HEK293 (cell line): ENCODE results near the gene FAM118B.
"Not testable (repeated sequence)": the region's sequence is repeated elsewhere in the genome, so short reads cannot be mapped to it uniquely, and the experiment has no call there.

Experiments used
- CTCF ChIA-PET: fragments of 350-600 bp; formaldehyde crosslinking; extraction: SDS; loops from one replicate; lab custom pipeline; 2021; ENCODE audit warnings: antibody characterized with exemption; lab: Yijun Ruan, JAX
- POLR2A ChIA-PET: fragments of 300-600 bp; formaldehyde crosslinking; extraction: SDS; loops from one replicate; lab custom pipeline; 2020; ENCODE audit warnings: antibody characterized with exemption, inconsistent platforms; lab: Yijun Ruan, JAX
- H3K27ac ChIP-seq: fragments of 200-500 bp; sonication (Bioruptor generic); 2 replicates; pipeline ENCODE4 v1.5.1; 2014; ENCODE audit warnings: low read depth, low read length, control low read depth, inconsistent platforms; ENCODE audit errors: extremely low read depth
- H3K36me3 ChIP-seq, 2 experiments: fragments of 200-500 bp in 1 of 2; sonication (Bioruptor generic) in 1 of 2; 1 replicate in 1 of 2; 2 replicates in 1 of 2; pipeline ENCODE4 v1.5.1; 2014 to 2017; ENCODE audit warnings: inconsistent platforms in 2 of 2, low read length in 2 of 2; ENCODE audit not compliant: control insufficient read depth in 2 of 2, insufficient read depth in 1 of 2
- H3K4me1 ChIP-seq: fragments of 200-500 bp; sonication (Bioruptor generic); 2 replicates; pipeline ENCODE4 v1.5.1; 2014; ENCODE audit warnings: mild to moderate bottlenecking, low read length, inconsistent platforms; ENCODE audit not compliant: control insufficient read depth, insufficient read depth
- H3K4me3 ChIP-seq: 2 replicates; pipeline ENCODE4 v1.5.1; 2011; ENCODE audit warnings: low read depth, mild to moderate bottlenecking, control low read depth, low read length, moderate library complexity
- H3K9me3 ChIP-seq: fragments of 200-500 bp; sonication (Bioruptor generic); 2 replicates; pipeline ENCODE4 v1.5.1; 2014; ENCODE audit warnings: low read depth, low read length, inconsistent platforms; ENCODE audit not compliant: control insufficient read depth, insufficient read depth
- FEZF1 ChIP-seq: fragments of 450-650 bp; formaldehyde crosslinking; IDR thresholded peaks from 2 replicates; pipeline ENCODE4 v1.5.1; 2016; ENCODE audit warnings: missing biosample characterization, missing genetic modification characterization
- GLI2 ChIP-seq: fragments of 450-650 bp; formaldehyde crosslinking; IDR thresholded peaks from 2 replicates; pipeline ENCODE4; 2017; ENCODE audit warnings: missing biosample characterization, missing genetic modification characterization, low read depth, borderline replicate concordance
- KLF16 ChIP-seq: fragments of 450-650 bp; formaldehyde crosslinking; IDR thresholded peaks from 2 replicates; pipeline ENCODE4 v1.5.1; 2017; ENCODE audit warnings: missing biosample characterization, missing genetic modification characterization
- OSR2 ChIP-seq: fragments of 450-650 bp; formaldehyde crosslinking; IDR thresholded peaks from 2 replicates; pipeline ENCODE4 v1.5.1; 2016; ENCODE audit warnings: missing biosample characterization, missing genetic modification characterization
- ZBTB7A ChIP-seq: fragments of 450-650 bp; formaldehyde crosslinking; IDR thresholded peaks from 2 replicates; pipeline ENCODE4 v1.5.1; 2016; ENCODE audit warnings: low read depth, missing biosample characterization, missing genetic modification characterization
- ZFHX2 ChIP-seq: fragments of 450-650 bp; formaldehyde crosslinking; conservative IDR thresholded peaks from 2 replicates; pipeline ENCODE4 v1.5.1; 2016; ENCODE audit warnings: missing biosample characterization, missing genetic modification characterization
- ZFP3 ChIP-seq: fragments of 450-650 bp; formaldehyde crosslinking; IDR thresholded peaks from 2 replicates; pipeline ENCODE4 v1.5.1; 2016; ENCODE audit warnings: low read depth, missing biosample characterization, missing genetic modification characterization
- ZNF175 ChIP-seq: fragments of 450-650 bp; formaldehyde crosslinking; IDR thresholded peaks from 2 replicates; pipeline ENCODE4 v1.5.1; 2016; ENCODE audit warnings: missing biosample characterization, missing genetic modification characterization
- ZNF211 ChIP-seq: fragments of 450-650 bp; formaldehyde crosslinking; IDR thresholded peaks from 2 replicates; pipeline ENCODE4 v1.5.1; 2016; ENCODE audit warnings: low read depth, missing biosample characterization, missing genetic modification characterization
- ZNF214 ChIP-seq: fragments of 450-650 bp; formaldehyde crosslinking; IDR thresholded peaks from 2 replicates; pipeline ENCODE4 v1.5.1; 2017; ENCODE audit warnings: missing biosample characterization, mild to moderate bottlenecking, missing genetic modification characterization, borderline replicate concordance
- ZNF311 ChIP-seq: fragments of 450-650 bp; formaldehyde crosslinking; IDR thresholded peaks from 2 replicates; pipeline ENCODE4 v1.5.1; 2017; ENCODE audit warnings: missing biosample characterization, missing genetic modification characterization, borderline replicate concordance
- ZNF341 ChIP-seq: fragments of 450-650 bp; formaldehyde crosslinking; IDR thresholded peaks from 2 replicates; pipeline ENCODE4; 2016; ENCODE audit warnings: low read depth, missing biosample characterization, missing genetic modification characterization
- ZNF416 ChIP-seq: fragments of 450-650 bp; formaldehyde crosslinking; IDR thresholded peaks from 2 replicates; pipeline ENCODE4 v1.5.1; 2016; ENCODE audit warnings: missing biosample characterization, missing genetic modification characterization
- ZNF513 ChIP-seq: fragments of 450-650 bp; IDR thresholded peaks from 2 replicates; pipeline ENCODE4 v1.5.1; 2018; ENCODE audit warnings: missing biosample characterization, missing genetic modification characterization
- ZNF654 ChIP-seq: fragments of 450-650 bp; formaldehyde crosslinking; IDR thresholded peaks from 2 replicates; pipeline ENCODE4 v1.5.1; 2016; ENCODE audit warnings: low read depth, missing biosample characterization, missing genetic modification characterization
- ZNF692 ChIP-seq: fragments of 450-650 bp; formaldehyde crosslinking; IDR thresholded peaks from 2 replicates; pipeline ENCODE4 v1.5.1; 2016; ENCODE audit warnings: missing biosample characterization, missing genetic modification characterization
- ZNF777 ChIP-seq: fragments of 450-650 bp; formaldehyde crosslinking; IDR thresholded peaks from 2 replicates; pipeline ENCODE4 v1.5.1; 2017; ENCODE audit warnings: missing biosample characterization, missing genetic modification characterization, borderline replicate concordance

FAM118B gene

GRCh38 chr11:126307706-126308105 is 96.1 kb downstream of the FAM118B start:
- Histone ChIP-seq H3K9me3 (no peaks in the 10 kb centered on the region), H3K4me1 (no peaks in the 10 kb centered on the region), H3K36me3 (peaks cover 0 to 3% of the 10 kb centered on the region in 2 experiments; a peak in 1 of 3 replicates), H3K27ac (no peak overlapping the region), H3K4me3 (no peak overlapping the region)
- ChIA-PET CTCF (interaction anchor here (0.6 to 6.9 kb wide), 9 partner anchors 8 to 895 kb away, joined by 3 to 69 read pairs (median 4); no protein-coding TSS in a partner anchor), POLR2A (no interaction called here)
- TF ChIP-seq ZNF777 (tag by site-specific recombination) (no peak), ZNF175 (no peak), ZNF311 (tag by site-specific recombination) (no peak), KLF16 (no peak), ZNF654 (peak; percentile 53), ZFHX2 (tag by site-specific recombination) (no peak), FEZF1 (tag by site-specific recombination) (no peak), ZNF211 (tag by site-specific recombination) (no peak)

GRCh38 chr11:126308271-126308671 is 96.7 kb downstream of the FAM118B start:
- CTCF ChIA-PET, result interaction anchor here (0.6 to 6.9 kb wide), 6 partner anchors 9 to 444 kb away, joined by 3 to 69 read pairs (median 4); no protein-coding TSS in a partner anchor

GRCh38 chr11:126308771-126309170 is 97.2 kb downstream of the FAM118B start:
- H3K9me3 ChIP-seq, H3K36me3 ChIP-seq, H3K4me3 ChIP-seq, H3K27ac ChIP-seq, H3K4me1 ChIP-seq: not testable (repeated sequence)
- CTCF ChIA-PET, result interaction anchor here (0.7 to 6.9 kb wide), 2 partner anchors 170 to 404 kb away, joined by 3 to 69 read pairs; no protein-coding TSS in a partner anchor
- POLR2A ChIA-PET, result interaction anchor here (0.7 kb wide), 1 partner anchor 60 kb away, joined by 9 read pairs; no protein-coding TSS in a partner anchor

More at GRCh38 chr11:126308271-126308671, 96.7 kb downstream of the FAM118B start:
- no peak for TF ChIP-seq ZNF416
- TF ChIP-seq ZNF692, result no peak
- TF ChIP-seq ZBTB7A (tag by site-specific recombination), result no peak
- no peak for TF ChIP-seq GLI2 (tag by site-specific recombination)
- no peak for TF ChIP-seq ZNF513
- TF ChIP-seq ZFP3, result no peak
- TF ChIP-seq ZNF341 (tag by site-specific recombination), result no peak
- TF ChIP-seq OSR2 (tag by site-specific recombination), result no peak
- TF ChIP-seq ZNF214 (tag by site-specific recombination), result no peak
- H3K9me3 ChIP-seq, result no peaks in the 10 kb centered on the region
- POLR2A ChIA-PET, result no interaction called here
- H3K4me3 ChIP-seq, result no peak overlapping the region
- no peak overlapping the region for H3K27ac ChIP-seq
- H3K4me1 ChIP-seq, result no peaks in the 10 kb centered on the region
- H3K36me3 ChIP-seq, result no peaks in the 10 kb centered on the region
